PC-3 (cell line): ENCODE measurements around the gene IFFO2. TPM values are rescaled to one million over a fixed set of nuclear protein-coding genes. Genes with fewer than 3 reads are reported as not detected.

Experiments
- ATAC-seq: fragments of 200-7000 bp; cut with Tn5 transposase; 2 replicates; pipeline ENCODE4 v1.9.1; 2020; ENCODE audit warnings: mild to moderate bottlenecking, moderate library complexity
- BruUV-seq: library from RNA; stranded (reverse); fragments of 400-500 nt; replicated peaks from 2 replicates; lab custom pipeline; 2021; lab: Mats Ljungman, UMichigan
- CTCF ChIA-PET: fragments of 300-600 bp; sonication (Branson Sonifier 250); formaldehyde crosslinking; loops from one replicate; lab custom pipeline; 2022; ENCODE audit warnings: antibody characterized with exemption; lab: Charles Lee
- POLR2A ChIA-PET: fragments of 300-600 bp; sonication (Branson Sonifier 250); formaldehyde crosslinking; loops from one replicate; lab custom pipeline; 2022; ENCODE audit warnings: antibody characterized with exemption; ENCODE audit not compliant: unreplicated experiment; lab: Charles Lee
- DNase-seq: peaks from one replicate; pipeline ENCODE4 v3.0.0-alpha.2; 2015
- H2AFZ ChIP-seq: fragments of 300-600 bp; sonication (generic); 2 replicates; pipeline ENCODE4 v1.6.0; 2016; ENCODE audit warnings: antibody characterized with exemption, low read length
- H3F3A ChIP-seq: fragments of 300-600 bp; sonication (generic); one replicate; pipeline ENCODE4 v1.6.0; 2017; ENCODE audit warnings: antibody characterized with exemption, low read length, control low read depth, mild to moderate bottlenecking; ENCODE audit not compliant: unreplicated experiment
- H3K27ac ChIP-seq: fragments of 300-600 bp; sonication (generic); 2 replicates; pipeline ENCODE4 v1.5.1; 2016; ENCODE audit warnings: mild to moderate bottlenecking, low read length
- H3K27me3 ChIP-seq: fragments of 300-600 bp; sonication (generic); 2 replicates; pipeline ENCODE4 v1.6.1; 2016; ENCODE audit warnings: low read length, mixed read lengths
- H3K36me3 ChIP-seq: fragments of 300-600 bp; sonication (generic); 2 replicates; pipeline ENCODE4 v1.6.1; 2016; ENCODE audit warnings: low read depth, mixed run types, low read length, mixed read lengths
- H3K4me1 ChIP-seq: fragments of 300-600 bp; sonication (generic); 2 replicates; pipeline ENCODE4 v1.5.1; 2016; ENCODE audit warnings: low read length; ENCODE audit not compliant: insufficient read depth
- H3K4me2 ChIP-seq: fragments of 300-600 bp; sonication (generic); 2 replicates; pipeline ENCODE4 v1.6.0; 2016; ENCODE audit warnings: low read length
- H3K4me3 ChIP-seq: fragments of 300-600 bp; sonication (generic); 2 replicates; pipeline ENCODE4 v1.5.1; 2016; ENCODE audit warnings: mild to moderate bottlenecking, low read length, mixed read lengths
- H3K79me2 ChIP-seq: fragments of 300-600 bp; sonication (generic); 2 replicates; pipeline ENCODE4 v1.6.1; 2017; ENCODE audit warnings: low read length, mixed read lengths
- H3K9ac ChIP-seq: fragments of 300-600 bp; sonication (generic); 2 replicates; pipeline ENCODE4 v1.6.0; 2016; ENCODE audit warnings: mild to moderate bottlenecking, low read length
- H3K9me2 ChIP-seq: fragments of 300-600 bp; sonication (generic); replicated peaks from 2 replicates; pipeline ENCODE4 v1.6.1; 2016; ENCODE audit warnings: mixed run types, low read length, mixed read lengths
- H3K9me3 ChIP-seq: fragments of 300-600 bp; sonication (generic); 2 replicates; pipeline ENCODE4 v1.6.1; 2016; ENCODE audit warnings: low read length, mixed read lengths
- H4K20me1 ChIP-seq: fragments of 300-600 bp; sonication (generic); 2 replicates; pipeline ENCODE4 v1.6.1; 2016; ENCODE audit warnings: low read length, mixed read lengths
- EZH2 ChIP-seq: fragments of 300-600 bp; sonication (generic); IDR thresholded peaks from one replicate; pipeline ENCODE4 v1.6.1; 2017; ENCODE audit warnings: antibody characterized with exemption, mild to moderate bottlenecking, low read length; ENCODE audit not compliant: unreplicated experiment
- EZH2phosphoT487 ChIP-seq: fragments of 300-600 bp; sonication (generic); IDR thresholded peaks from 2 replicates; pipeline ENCODE4 v1.6.1; 2018; ENCODE audit warnings: mild to moderate bottlenecking, antibody characterized with exemption, low read length, borderline replicate concordance
- intact Hi-C: fragments of 100-400 bp; cut with micrococcal nuclease; formaldehyde crosslinking; loops from 2 replicates; pipeline ENCODE4 v1.9.0; 2023
- total RNA-seq: library from RNA; depleted of rRNA; stranded (reverse); fragments of >200 nt; gene quantifications from 2 replicates; pipeline ENCODE4 v1.2.3, GENCODE V29; 2014
- TF ChIP-seq, protein P1 (sequence below): fragments of 300-600 bp; sonication (generic); conservative IDR thresholded peaks from 2 replicates; pipeline ENCODE4 v1.5.1; 2017; ENCODE audit warnings: antibody characterized with exemption, low read depth, mild to moderate bottlenecking, low read length

IFFO2 gene
- total RNA-seq, 1 experiment from 2014 or later: 30.7 TPM

GRCh38 chr1:18878538-18879214 lies 77.8 kb downstream of the IFFO2 start:
- Histone ChIP-seq H3K79me2 (no peaks in the 10 kb centered on the region), H3K9me2 (no peaks in the 10 kb centered on the region), H3K4me3 (no peak overlapping the region), H3K27ac (no peak overlapping the region), H3K4me2 (no peak overlapping the region), H2AFZ (no peak overlapping the region), H3K36me3 (no peaks in the 10 kb centered on the region), H3K27me3 (no peaks in the 10 kb centered on the region), H3K9ac (no peak overlapping the region), H4K20me1 (no peaks in the 10 kb centered on the region), H3F3A (no peaks in the 10 kb centered on the region), H3K4me1 (no peaks in the 10 kb centered on the region), H3K9me3 (no peaks in the 10 kb centered on the region)
- no peak for TF ChIP-seq EZH2phosphoT487
- TF ChIP-seq EZH2: no peak
- TF ChIP-seq, protein P1, sequence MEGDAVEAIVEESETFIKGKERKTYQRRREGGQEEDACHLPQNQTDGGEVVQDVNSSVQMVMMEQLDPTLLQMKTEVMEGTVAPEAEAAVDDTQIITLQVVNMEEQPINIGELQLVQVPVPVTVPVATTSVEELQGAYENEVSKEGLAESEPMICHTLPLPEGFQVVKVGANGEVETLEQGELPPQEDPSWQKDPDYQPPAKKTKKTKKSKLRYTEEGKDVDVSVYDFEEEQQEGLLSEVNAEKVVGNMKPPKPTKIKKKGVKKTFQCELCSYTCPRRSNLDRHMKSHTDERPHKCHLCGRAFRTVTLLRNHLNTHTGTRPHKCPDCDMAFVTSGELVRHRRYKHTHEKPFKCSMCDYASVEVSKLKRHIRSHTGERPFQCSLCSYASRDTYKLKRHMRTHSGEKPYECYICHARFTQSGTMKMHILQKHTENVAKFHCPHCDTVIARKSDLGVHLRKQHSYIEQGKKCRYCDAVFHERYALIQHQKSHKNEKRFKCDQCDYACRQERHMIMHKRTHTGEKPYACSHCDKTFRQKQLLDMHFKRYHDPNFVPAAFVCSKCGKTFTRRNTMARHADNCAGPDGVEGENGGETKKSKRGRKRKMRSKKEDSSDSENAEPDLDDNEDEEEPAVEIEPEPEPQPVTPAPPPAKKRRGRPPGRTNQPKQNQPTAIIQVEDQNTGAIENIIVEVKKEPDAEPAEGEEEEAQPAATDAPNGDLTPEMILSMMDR: no peak
- no TSS peak for BruUV-seq
- ChIA-PET CTCF (no interaction called here), POLR2A (no interaction called here)
- no peak for DNase-seq
- intact Hi-C loops: no loop called here
- ATAC-seq: no peak

GRCh38 chr1:18877282-18877681 lies 79.2 kb downstream of the IFFO2 start:
- Histone ChIP-seq H3K9me3 (no peaks in the 10 kb centered on the region), H3K9ac (no peak overlapping the region), H3K36me3 (no peaks in the 10 kb centered on the region), H3K27ac (no peak overlapping the region), H3K9me2 (no peaks in the 10 kb centered on the region), H3F3A (no peaks in the 10 kb centered on the region), H4K20me1 (no peaks in the 10 kb centered on the region), H3K79me2 (no peaks in the 10 kb centered on the region), H2AFZ (no peak overlapping the region), H3K27me3 (no peaks in the 10 kb centered on the region), H3K4me2 (no peak overlapping the region), H3K4me3 (no peak overlapping the region), H3K4me1 (no peaks in the 10 kb centered on the region)
- ChIA-PET POLR2A (no interaction called here), CTCF (no interaction called here)
- TF ChIP-seq EZH2phosphoT487: no peak
- no peak for TF ChIP-seq EZH2
- TF ChIP-seq, protein P1: no peak
- no peak for DNase-seq
- no peak for ATAC-seq
- intact Hi-C loops: no loop called here
- no TSS peak for BruUV-seq

DNA sequence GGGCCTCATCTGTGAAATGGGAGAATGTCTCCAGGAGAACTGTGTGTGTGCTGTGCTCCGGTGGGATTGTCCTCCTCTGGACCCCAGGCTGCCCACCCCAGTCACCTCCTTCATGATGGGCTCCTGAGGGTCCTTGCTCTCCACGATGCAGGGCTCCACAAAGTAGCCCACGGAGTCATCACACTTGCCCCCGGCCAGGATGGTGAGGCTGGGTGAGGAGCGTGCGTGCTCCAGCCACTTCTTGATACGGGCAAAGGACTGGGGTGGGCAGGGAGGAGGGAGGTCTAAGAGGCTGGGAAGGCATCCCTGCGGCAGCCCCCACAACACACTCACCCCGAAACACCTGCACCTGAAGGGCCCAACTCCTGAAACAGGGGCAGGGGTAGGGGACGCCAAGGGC lies 80.3 kb downstream of the IFFO2 start:
- ATAC-seq (no peak), DNase-seq (no peak)
- no peak overlapping the region for H3K4me3 ChIP-seq
- no peak overlapping the region for H3K9ac ChIP-seq
- no TSS peak for BruUV-seq
- intact Hi-C loops: no loop called here
- H4K20me1 ChIP-seq: no peaks in the 10 kb centered on the region
- TF ChIP-seq, protein P1: no peak
- H3K36me3 ChIP-seq: no peaks in the 10 kb centered on the region
- ChIA-PET CTCF (no interaction called here), POLR2A (no interaction called here)
- no peaks in the 10 kb centered on the region for H3K9me2 ChIP-seq
- no peaks in the 10 kb centered on the region for H3K79me2 ChIP-seq
- no peak overlapping the region for H3K4me2 ChIP-seq
- H3F3A ChIP-seq: no peaks in the 10 kb centered on the region
- no peaks in the 10 kb centered on the region for H3K27me3 ChIP-seq
- no peak overlapping the region for H3K27ac ChIP-seq
- no peaks in the 10 kb centered on the region for H3K9me3 ChIP-seq
- no peak overlapping the region for H2AFZ ChIP-seq
- H3K4me1 ChIP-seq: no peaks in the 10 kb centered on the region
